GM19023 (cell line): ENCODE data around the gene KPNA2.
"Not testable (repeated sequence)": the region's sequence is repeated elsewhere in the genome, so short reads cannot be mapped to it uniquely, and the experiment has no call there.

Experiments
- ATAC-seq: cut with Tn5 transposase; IDR thresholded peaks from one replicate; pipeline ENCODE4 v1.9.1; 2021; ENCODE audit warnings: mild to moderate bottlenecking, moderate library complexity; ENCODE audit not compliant: unreplicated experiment

KPNA2 gene

GRCh38 chr17:68054296-68054900 is 18.9 kb downstream of the KPNA2 start:
- ATAC-seq, result no peak

GRCh38 chr17:68057531-68057952 is 22.0 kb downstream of the KPNA2 start:
- ATAC-seq, result no peak

- ATAC-seq, result no peak
These were observed 24.8 kb downstream of the KPNA2 start for GRCh38 chr17:68060336-68060735.

- ATAC-seq, result no peak
These were observed 26.2 kb downstream of the KPNA2 start for GRCh38 chr17:68061512-68062313.

- not testable (repeated sequence) for ATAC-seq
These were observed 29.8 kb downstream of the KPNA2 start for GRCh38 chr17:68065366-68065765.

- ATAC-seq, result not testable (repeated sequence)
These were observed 33.0 kb downstream of the KPNA2 start for GRCh38 chr17:68068512-68068911.

- ATAC-seq, result not testable (repeated sequence)
These were observed 35.3 kb downstream of the KPNA2 start for GRCh38 chr17:68070582-68071444.

GRCh38 chr17:68074279-68074678 is 38.7 kb downstream of the KPNA2 start:
- ATAC-seq, result no peak

GRCh38 chr17:68075953-68076607 is 40.5 kb downstream of the KPNA2 start:
- ATAC-seq, result not testable (repeated sequence)

GRCh38 chr17:68077498-68077897 is 42.0 kb downstream of the KPNA2 start:
- ATAC-seq, result not testable (repeated sequence)

- ATAC-seq, result no peak
These were observed 45.0 kb downstream of the KPNA2 start for GRCh38 chr17:68080411-68081150.

- not testable (repeated sequence) for ATAC-seq
These were observed 46.0 kb downstream of the KPNA2 start for GRCh38 chr17:68081305-68082265.

- ATAC-seq, result no peak
These were observed 50.3 kb downstream of the KPNA2 start for GRCh38 chr17:68085771-68086381.

GRCh38 chr17:68086666-68087065 is 51.1 kb downstream of the KPNA2 start:
- ATAC-seq, result not testable (repeated sequence)

- not testable (repeated sequence) for ATAC-seq
These were observed 51.6 kb downstream of the KPNA2 start for GRCh38 chr17:68087131-68087623.

GRCh38 chr17:68087851-68088250 is 52.3 kb downstream of the KPNA2 start:
- no peak for ATAC-seq

- no peak for ATAC-seq
These were observed 54.3 kb downstream of the KPNA2 start for GRCh38 chr17:68089881-68090280.

GRCh38 chr17:68094481-68095078 is 59.0 kb downstream of the KPNA2 start:
- no peak for ATAC-seq
